LNCaP clone FGC (cell line): ENCODE results near the gene TTC31.

Experiments used
- DNase-seq: peaks from one replicate; pipeline ENCODE4 v3.0.0-alpha.2; 2011; ENCODE audit warnings: low read depth
- H3K4me3 ChIP-seq: 2 replicates; pipeline ENCODE4 v1.5.1; 2011; ENCODE audit warnings: mild to moderate bottlenecking, low read depth, low read length, control low read depth
- TF ChIP-seq, protein P1 (sequence below): IDR thresholded peaks from 2 replicates; pipeline ENCODE4 v1.5.1; 2012; ENCODE audit warnings: mild to moderate bottlenecking; ENCODE audit not compliant: control insufficient read depth, insufficient read depth; ENCODE audit errors: extremely low read depth

TTC31 gene

DNA sequence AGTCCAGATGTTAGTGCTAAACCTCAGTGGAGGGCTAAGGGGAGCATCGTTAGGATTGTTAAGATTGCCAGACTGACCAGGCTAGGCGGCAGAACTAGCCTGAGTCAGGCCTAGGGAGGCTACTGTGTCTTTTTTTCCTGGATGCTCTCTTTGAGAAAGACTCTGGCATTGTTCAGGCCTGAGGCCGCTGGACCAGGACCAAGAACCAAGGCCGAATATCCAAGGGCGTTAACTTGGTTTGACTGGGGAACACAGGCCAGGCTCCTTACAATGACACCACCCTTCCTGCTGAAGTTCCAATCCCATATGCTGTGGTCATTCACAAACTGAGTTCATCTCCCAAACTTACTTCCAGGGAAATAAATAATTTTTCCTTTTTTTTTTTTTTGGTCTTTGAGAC, 57.4 kb downstream of the TTC31 start:
- TF ChIP-seq, protein P1, sequence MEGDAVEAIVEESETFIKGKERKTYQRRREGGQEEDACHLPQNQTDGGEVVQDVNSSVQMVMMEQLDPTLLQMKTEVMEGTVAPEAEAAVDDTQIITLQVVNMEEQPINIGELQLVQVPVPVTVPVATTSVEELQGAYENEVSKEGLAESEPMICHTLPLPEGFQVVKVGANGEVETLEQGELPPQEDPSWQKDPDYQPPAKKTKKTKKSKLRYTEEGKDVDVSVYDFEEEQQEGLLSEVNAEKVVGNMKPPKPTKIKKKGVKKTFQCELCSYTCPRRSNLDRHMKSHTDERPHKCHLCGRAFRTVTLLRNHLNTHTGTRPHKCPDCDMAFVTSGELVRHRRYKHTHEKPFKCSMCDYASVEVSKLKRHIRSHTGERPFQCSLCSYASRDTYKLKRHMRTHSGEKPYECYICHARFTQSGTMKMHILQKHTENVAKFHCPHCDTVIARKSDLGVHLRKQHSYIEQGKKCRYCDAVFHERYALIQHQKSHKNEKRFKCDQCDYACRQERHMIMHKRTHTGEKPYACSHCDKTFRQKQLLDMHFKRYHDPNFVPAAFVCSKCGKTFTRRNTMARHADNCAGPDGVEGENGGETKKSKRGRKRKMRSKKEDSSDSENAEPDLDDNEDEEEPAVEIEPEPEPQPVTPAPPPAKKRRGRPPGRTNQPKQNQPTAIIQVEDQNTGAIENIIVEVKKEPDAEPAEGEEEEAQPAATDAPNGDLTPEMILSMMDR, result no peak
- DNase-seq, result no peak
- H3K4me3 ChIP-seq, result no peak overlapping the region

DNA sequence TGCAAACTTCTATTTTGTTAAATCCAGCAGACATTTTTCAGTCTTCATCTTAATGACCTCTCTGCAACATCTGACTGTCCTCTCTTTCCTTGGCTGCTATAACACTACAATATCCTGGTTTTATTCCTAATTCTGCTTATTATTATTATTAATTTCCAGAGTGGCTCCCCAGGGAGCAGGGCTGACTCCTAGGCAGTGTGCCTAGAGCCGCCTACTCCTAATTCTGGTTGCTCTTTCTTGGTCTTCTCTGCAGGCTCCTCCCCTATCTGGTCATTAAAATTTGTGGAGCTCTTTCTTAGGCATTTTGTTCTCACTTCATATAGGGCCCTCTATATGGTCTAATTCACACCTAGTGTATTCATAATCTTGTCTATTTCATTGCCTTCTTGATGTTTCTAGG, 60.1 kb downstream of the TTC31 start:
- DNase-seq, result no peak
- no peak overlapping the region for H3K4me3 ChIP-seq
- TF ChIP-seq, protein P1, result no peak
